Prostate gland (tissue), 2 donors: ENCODE measurements around the gene NOX3.

Experiments
- CTCF ChIP-seq, 4 experiments: fragments of 200-600 bp in 2 of 4; fragments of 450-650 bp in 2 of 4; sonication (generic) in 2 of 4; IDR thresholded peaks; 1 replicate in 3 of 4; 2 replicates in 1 of 4; pipeline ENCODE4 v1.5.1; 2016 to 2019; ENCODE audit warnings: antibody characterized with exemption in 4 of 4, mild to moderate bottlenecking in 2 of 4, moderate library complexity in 2 of 4
- POLR2A ChIP-seq: fragments of 450-650 bp; IDR thresholded peaks from one replicate; pipeline ENCODE4 v1.6.1; 2016; ENCODE audit warnings: antibody characterized with exemption, mild to moderate bottlenecking

DNA sequence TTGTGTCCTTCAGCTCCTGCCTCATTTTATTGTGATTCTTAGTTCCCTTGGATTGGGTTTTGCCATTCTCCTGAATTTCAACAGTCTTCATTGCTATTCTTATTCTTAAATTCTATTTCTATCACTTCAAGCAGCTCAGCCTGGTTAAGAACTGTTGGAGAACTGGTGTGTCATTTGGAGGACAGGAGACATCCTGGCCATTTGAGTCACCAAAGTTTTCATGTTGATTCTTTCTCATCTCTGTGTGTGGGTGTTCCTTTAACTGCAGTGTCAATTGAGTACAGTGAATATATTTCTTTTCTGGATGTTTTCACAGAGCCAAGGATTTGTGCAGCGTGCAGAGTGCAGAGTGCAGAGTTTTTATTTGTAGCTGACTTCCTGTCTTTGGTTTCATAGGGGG lies 107.8 kb downstream of the NOX3 start:
- TF ChIP-seq CTCF (IDR thresholded peaks at IDR 0.05) (no peak), POLR2A (no peak)
